Neuronal stem cell (in vitro differentiated cells): ENCODE results near the gene RUNX1.

ENCODE experiments used
- DNase-seq: peaks from one replicate; pipeline ENCODE4 v3.0.0-alpha.2; 2013; ENCODE audit warnings: low spot score
- H2AFZ ChIP-seq: one replicate; pipeline ENCODE4 v1.6.1; 2013; ENCODE audit warnings: mild to moderate bottlenecking, low read length, inconsistent platforms
- H2AK5ac ChIP-seq: 2 replicates; pipeline ENCODE4 v1.6.1; 2013; ENCODE audit warnings: low read depth, mild to moderate bottlenecking, inconsistent platforms, low read length, moderate library complexity, mixed read lengths
- H2BK120ac ChIP-seq: 2 replicates; pipeline ENCODE4 v1.6.1; 2013; ENCODE audit warnings: low read depth, mild to moderate bottlenecking, inconsistent platforms, low read length, moderate library complexity, mixed read lengths
- H2BK12ac ChIP-seq: one replicate; pipeline ENCODE4 v1.6.1; 2013; ENCODE audit warnings: low read length, inconsistent platforms
- H2BK15ac ChIP-seq: 2 replicates; pipeline ENCODE4 v1.6.1; 2013; ENCODE audit warnings: mild to moderate bottlenecking, low read length, inconsistent platforms, mixed read lengths
- H2BK5ac ChIP-seq: one replicate; pipeline ENCODE4 v1.6.1; 2013; ENCODE audit warnings: inconsistent platforms, mild to moderate bottlenecking, low read length, moderate library complexity
- H3K14ac ChIP-seq: one replicate; pipeline ENCODE4 v1.6.1; 2013; ENCODE audit warnings: low read length, inconsistent platforms
- H3K18ac ChIP-seq: 2 replicates; pipeline ENCODE4 v1.6.1; 2013; ENCODE audit warnings: low read length, inconsistent platforms
- H3K23ac ChIP-seq: 2 replicates; pipeline ENCODE4 v1.6.1; 2013; ENCODE audit warnings: low read depth, mild to moderate bottlenecking, mixed read lengths, low read length, inconsistent platforms; ENCODE audit not compliant: poor library complexity
- H3K27ac ChIP-seq: replicated peaks from 3 replicates; pipeline ENCODE4 v1.5.1; 2013; ENCODE audit warnings: low read length, inconsistent platforms
- H3K27me3 ChIP-seq, 3 experiments: 2 replicates each; pipeline ENCODE4 v1.6.1; 2013; ENCODE audit warnings: low read length in 3 of 3, mild to moderate bottlenecking in 2 of 3, inconsistent platforms in 1 of 3, low read depth in 1 of 3, mixed read lengths in 1 of 3, moderate library complexity in 1 of 3; ENCODE audit not compliant: control insufficient read depth in 3 of 3, insufficient read depth in 3 of 3
- H3K36me3 ChIP-seq, 2 donors: replicated peaks in 1 of 2; 2 replicates each; pipeline ENCODE4 v1.6.1; 2013; ENCODE audit warnings: low read length in 2 of 2; ENCODE audit not compliant: control insufficient read depth in 2 of 2, insufficient read depth in 2 of 2
- H3K4ac ChIP-seq: 2 replicates; pipeline ENCODE4 v1.6.1; 2013; ENCODE audit warnings: inconsistent platforms, mild to moderate bottlenecking, low read length, moderate library complexity
- H3K4me1 ChIP-seq, 2 donors: 1 replicate in 1 of 2; 2 replicates in 1 of 2; pipeline ENCODE4 v1.6.1; 2013; ENCODE audit warnings: low read length in 2 of 2, low read depth in 1 of 2; ENCODE audit not compliant: control insufficient read depth in 2 of 2, insufficient read depth in 1 of 2
- H3K4me2 ChIP-seq: one replicate; pipeline ENCODE4 v1.6.1; 2013; ENCODE audit warnings: mild to moderate bottlenecking, low read length, inconsistent platforms; ENCODE audit not compliant: insufficient read depth, poor library complexity, severe bottlenecking
- H3K4me3 ChIP-seq, 2 donors: 2 replicates each; pipeline ENCODE4 v1.5.1; 2013; ENCODE audit warnings: low read length in 2 of 2, mild to moderate bottlenecking in 2 of 2, inconsistent platforms in 1 of 2, moderate library complexity in 1 of 2
- H3K79me1 ChIP-seq: one replicate; pipeline ENCODE4 v1.6.1; 2013; ENCODE audit warnings: low read depth, mild to moderate bottlenecking, inconsistent platforms, low read length, moderate library complexity
- H3K9ac ChIP-seq: one replicate; pipeline ENCODE4 v1.6.1; 2013; ENCODE audit warnings: mild to moderate bottlenecking, low read depth, low read length, inconsistent platforms; ENCODE audit not compliant: poor library complexity
- H3K9me3 ChIP-seq, 2 donors: replicated peaks in 1 of 2; 2 replicates each; pipeline versions ENCODE3 to v1.6.1; 2013; ENCODE audit warnings: low read length in 2 of 2, mild to moderate bottlenecking in 2 of 2, inconsistent platforms in 1 of 2, low read depth in 1 of 2, mixed read lengths in 1 of 2, moderate library complexity in 1 of 2; ENCODE audit not compliant: control insufficient read depth in 2 of 2, insufficient read depth in 1 of 2
- H4K8ac ChIP-seq: one replicate; pipeline ENCODE4 v1.6.1; 2013; ENCODE audit warnings: low read depth, mild to moderate bottlenecking, inconsistent platforms, low read length, moderate library complexity
- H4K91ac ChIP-seq: one replicate; pipeline ENCODE4 v1.6.1; 2013; ENCODE audit warnings: low read length, low read depth, mild to moderate bottlenecking, inconsistent platforms; ENCODE audit not compliant: poor library complexity
- WGBS, 2 donors: extraction: QIAGEN DNeasy Blood & Tissue Kit; methylation state at CpG; one replicate each; pipeline ENCODE4 v1.1.7; 2013; ENCODE audit warnings: missing lambda C conversion rate in 2 of 2, mixed read lengths in 1 of 2; ENCODE audit not compliant: insufficient read length in 2 of 2, insufficient replicate concordance in 1 of 2; ENCODE audit errors: extremely low coverage in 2 of 2; 5-methylcytosine and 5-hydroxymethylcytosine counted together

The RUNX1 gene

DNA sequence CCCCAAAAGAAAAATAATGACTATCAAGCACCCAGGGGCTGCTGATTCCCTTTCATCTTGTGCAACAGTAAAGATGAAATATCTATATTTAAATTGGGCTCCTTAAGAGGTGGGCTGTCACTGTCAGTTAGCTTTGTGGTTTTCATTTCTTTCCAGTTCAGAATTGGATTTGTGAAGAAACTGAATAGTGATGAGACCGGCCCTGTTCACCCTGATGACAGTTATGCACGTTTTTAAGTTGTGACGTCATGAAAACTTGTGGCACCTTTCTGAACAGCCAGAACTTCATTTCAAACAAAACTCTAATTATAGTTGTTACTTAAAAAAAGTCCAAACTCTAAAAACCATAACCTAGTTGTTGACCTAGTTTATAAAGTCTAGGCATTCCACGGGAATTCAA is 125.9 kb downstream of the RUNX1 start:
- Histone ChIP-seq H4K91ac (no peak overlapping the region), H2BK5ac (no peak overlapping the region), H2BK120ac (no peak overlapping the region), H3K4me2 (no peak overlapping the region), H3K4ac (no peak overlapping the region), H3K18ac (no peak overlapping the region), H2BK12ac (no peak overlapping the region), H2BK15ac (no peak overlapping the region), H3K23ac (no peak overlapping the region), H3K4me1 (no peaks in the 10 kb centered on the region), H3K4me3 (no peak overlapping the region), H3K27ac (no peak overlapping the region), H3K36me3 (no peaks in the 10 kb centered on the region), H3K27me3 (no peaks in the 10 kb centered on the region), H2AFZ (no peak overlapping the region), H3K9me3 (no peaks in the 10 kb centered on the region), H2AK5ac (no peak overlapping the region), H3K14ac (no peak overlapping the region), H3K9ac (no peak overlapping the region), H3K79me1 (no peaks in the 10 kb centered on the region), H4K8ac (no peak overlapping the region)
- no CpG with 5 or more reads among the region's 4 CpGs for WGBS, 2 donors
- DNase-seq: no peak

DNA sequence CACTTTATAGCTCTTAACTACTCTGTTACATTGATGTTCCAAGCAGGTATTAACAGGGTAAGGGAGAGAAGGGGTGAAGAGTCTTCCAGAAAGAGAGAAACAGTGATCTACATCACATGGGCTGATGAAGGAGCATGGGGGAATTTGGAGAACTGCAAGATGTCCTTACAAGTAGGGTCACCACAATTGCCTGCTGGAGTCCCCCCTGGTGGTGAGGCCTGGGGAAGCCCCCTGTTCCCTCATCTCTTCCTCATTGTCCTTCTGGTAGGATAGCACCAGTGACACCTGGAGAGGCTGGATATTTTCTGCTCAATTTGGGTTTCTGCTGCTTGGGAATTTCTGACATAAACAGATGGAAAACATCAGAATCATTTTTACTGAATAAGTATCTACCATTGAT is 126.6 kb downstream of the RUNX1 start:
- Histone ChIP-seq H3K9ac (no peak overlapping the region), H2BK120ac (no peak overlapping the region), H3K27ac (no peak overlapping the region), H2BK5ac (no peak overlapping the region), H3K14ac (no peak overlapping the region), H3K4me3 (no peak overlapping the region), H2AFZ (no peak overlapping the region), H3K9me3 (no peaks in the 10 kb centered on the region), H4K91ac (no peak overlapping the region), H3K4me1 (no peaks in the 10 kb centered on the region), H3K79me1 (no peaks in the 10 kb centered on the region), H2BK12ac (no peak overlapping the region), H3K4ac (no peak overlapping the region), H2BK15ac (no peak overlapping the region), H3K36me3 (no peaks in the 10 kb centered on the region), H2AK5ac (no peak overlapping the region), H3K18ac (no peak overlapping the region), H4K8ac (no peak overlapping the region), H3K27me3 (no peaks in the 10 kb centered on the region), H3K4me2 (no peak overlapping the region), H3K23ac (no peak overlapping the region)
- DNase-seq: no peak

DNA sequence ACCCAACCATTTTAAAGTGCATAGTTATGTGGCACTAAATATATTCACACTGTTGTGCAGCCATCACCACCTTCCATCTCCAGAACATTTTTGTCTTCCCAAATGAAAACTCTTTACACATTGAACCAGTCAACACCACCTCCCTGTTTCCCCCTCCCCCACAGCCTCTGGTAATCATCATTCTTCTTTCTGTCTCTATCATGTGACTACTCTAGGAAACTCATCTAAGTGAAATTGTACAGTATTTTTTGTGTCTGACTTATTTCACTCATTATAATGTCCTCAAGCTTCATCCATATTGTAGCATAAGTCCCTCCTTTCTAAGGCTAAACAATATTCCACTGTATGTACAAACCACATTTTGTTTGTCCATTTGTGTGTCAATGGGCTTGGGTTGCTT is 128.0 kb downstream of the RUNX1 start:
- no peak overlapping the region for H3K9ac ChIP-seq
- H3K4me2 ChIP-seq: no peak overlapping the region
- no peak overlapping the region for H2BK5ac ChIP-seq
- no peak overlapping the region for H3K18ac ChIP-seq
- no peaks in the 10 kb centered on the region for H3K79me1 ChIP-seq
- no peak overlapping the region for H3K4ac ChIP-seq
- no peak overlapping the region for H2BK15ac ChIP-seq
- H3K27me3 ChIP-seq: no peaks in the 10 kb centered on the region
- H3K4me3 ChIP-seq: no peak overlapping the region
- no peak for DNase-seq
- H3K23ac ChIP-seq: no peak overlapping the region
- no peaks in the 10 kb centered on the region for H3K36me3 ChIP-seq
- H2AK5ac ChIP-seq: no peak overlapping the region
- H3K14ac ChIP-seq: no peak overlapping the region
- no peak overlapping the region for H4K91ac ChIP-seq
- H2BK12ac ChIP-seq: no peak overlapping the region
- no peaks in the 10 kb centered on the region for H3K4me1 ChIP-seq
- no peak overlapping the region for H2BK120ac ChIP-seq
- no peak overlapping the region for H3K27ac ChIP-seq
- H2AFZ ChIP-seq: no peak overlapping the region
- no peaks in the 10 kb centered on the region for H3K9me3 ChIP-seq
- H4K8ac ChIP-seq: no peak overlapping the region

DNA sequence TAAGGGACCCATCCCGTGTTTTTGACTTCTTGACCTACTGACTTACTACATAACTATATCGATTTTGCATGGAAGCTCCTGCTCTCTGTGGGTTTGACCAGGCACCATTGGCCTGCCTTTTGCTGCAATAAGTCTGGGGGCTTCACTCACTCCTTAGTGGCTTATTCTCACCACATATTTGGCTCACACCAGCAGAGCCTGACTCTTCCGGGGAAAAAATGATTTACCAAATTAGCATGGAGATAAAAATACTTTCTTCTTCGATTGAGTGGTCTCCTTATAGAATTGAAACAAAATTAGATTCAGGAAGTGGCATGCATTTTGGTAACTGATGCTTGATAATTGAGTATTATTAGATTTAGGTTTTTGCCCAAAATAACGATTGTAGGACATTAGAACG is 129.7 kb downstream of the RUNX1 start:
- Histone ChIP-seq H4K8ac (no peak overlapping the region), H3K14ac (no peak overlapping the region), H4K91ac (no peak overlapping the region), H3K23ac (no peak overlapping the region), H2BK5ac (no peak overlapping the region), H3K36me3 (no peaks in the 10 kb centered on the region), H2BK120ac (no peak overlapping the region), H3K79me1 (no peaks in the 10 kb centered on the region), H2AK5ac (no peak overlapping the region), H3K18ac (no peak overlapping the region), H3K4me1 (no peaks in the 10 kb centered on the region), H2BK15ac (no peak overlapping the region), H3K4ac (no peak overlapping the region), H3K9me3 (no peaks in the 10 kb centered on the region), H3K4me3 (no peak overlapping the region), H3K27me3 (no peaks in the 10 kb centered on the region), H3K4me2 (no peak overlapping the region), H2AFZ (no peak overlapping the region), H2BK12ac (no peak overlapping the region), H3K9ac (no peak overlapping the region), H3K27ac (no peak overlapping the region)
- no peak for DNase-seq
- WGBS, 2 donors: no CpG with 5 or more reads among the region's 6 CpGs
